DOHH2 (cell line): ENCODE data around the gene IER3.

Source experiments
- H3F3A ChIP-seq: fragments of 200-600 bp; sonication (generic), shearing (Covaris generic); 2 replicates; pipeline ENCODE4 v1.6.0; 2016; ENCODE audit warnings: antibody characterized with exemption, mild to moderate bottlenecking; ENCODE audit not compliant: control insufficient read depth, insufficient read depth
- H3K27ac ChIP-seq: fragments of 200-600 bp; sonication (generic); 2 replicates; pipeline ENCODE4 v1.5.1; 2014; ENCODE audit warnings: low read depth, mild to moderate bottlenecking, low read length, moderate library complexity
- H3K27me3 ChIP-seq: fragments of 200-600 bp; sonication (generic); 2 replicates; pipeline ENCODE4 v1.6.1; 2014; ENCODE audit warnings: mild to moderate bottlenecking, low read length, mixed read lengths; ENCODE audit not compliant: control insufficient read depth
- H3K36me3 ChIP-seq: fragments of 200-600 bp; sonication (generic); 2 replicates; pipeline ENCODE4 v1.6.1; 2014; ENCODE audit warnings: mild to moderate bottlenecking, low read length, moderate library complexity, mixed read lengths; ENCODE audit not compliant: control insufficient read depth
- H3K4me1 ChIP-seq: fragments of 200-600 bp; sonication (generic); 2 replicates; pipeline ENCODE4 v1.6.1; 2014; ENCODE audit warnings: mild to moderate bottlenecking, low read length, mixed read lengths; ENCODE audit not compliant: control insufficient read depth
- H3K4me2 ChIP-seq: fragments of 200-600 bp; sonication (generic); 2 replicates; pipeline ENCODE4 v1.6.0; 2014; ENCODE audit warnings: mild to moderate bottlenecking, low read length, moderate library complexity
- H3K4me3 ChIP-seq: fragments of 200-600 bp; sonication (generic); 2 replicates; pipeline ENCODE4 v1.5.1; 2014; ENCODE audit warnings: mild to moderate bottlenecking, low read length, mixed read lengths
- H3K79me2 ChIP-seq: fragments of 200-600 bp; sonication (generic); 2 replicates; pipeline ENCODE4 v1.6.1; 2014; ENCODE audit warnings: mild to moderate bottlenecking, low read length, mixed read lengths; ENCODE audit not compliant: control insufficient read depth
- H3K9me2 ChIP-seq: fragments of 200-600 bp; sonication (generic); replicated peaks from 2 replicates; pipeline ENCODE4 v1.6.1; 2014; ENCODE audit warnings: mild to moderate bottlenecking, low read length, mixed read lengths; ENCODE audit not compliant: control insufficient read depth
- H3K9me3 ChIP-seq: fragments of 200-600 bp; sonication (generic); 2 replicates; pipeline ENCODE4 v1.6.1; 2014; ENCODE audit warnings: antibody characterized with exemption, low read length, mixed read lengths; ENCODE audit not compliant: control insufficient read depth, insufficient read depth
- H4K20me1 ChIP-seq: fragments of 200-600 bp; sonication (generic); 2 replicates; pipeline ENCODE4 v1.6.0; 2014; ENCODE audit warnings: low read depth, mild to moderate bottlenecking, antibody characterized with exemption, low read length, moderate library complexity; ENCODE audit not compliant: control insufficient read depth, insufficient read depth
- CTCF ChIP-seq: fragments of 200-600 bp; sonication (generic); IDR thresholded peaks from one replicate; pipeline ENCODE4 v1.5.1; 2014; ENCODE audit warnings: antibody characterized with exemption, mild to moderate bottlenecking, low read depth, low read length; ENCODE audit not compliant: poor library complexity, severe bottlenecking
- EZH2phosphoT487 ChIP-seq: fragments of 200-600 bp; sonication (generic); IDR thresholded peaks from 2 replicates; pipeline ENCODE4 v1.6.1; 2017; ENCODE audit warnings: borderline replicate concordance, mild to moderate bottlenecking, antibody characterized with exemption, low read length, moderate library complexity, mixed read lengths

IER3 gene

DNA sequence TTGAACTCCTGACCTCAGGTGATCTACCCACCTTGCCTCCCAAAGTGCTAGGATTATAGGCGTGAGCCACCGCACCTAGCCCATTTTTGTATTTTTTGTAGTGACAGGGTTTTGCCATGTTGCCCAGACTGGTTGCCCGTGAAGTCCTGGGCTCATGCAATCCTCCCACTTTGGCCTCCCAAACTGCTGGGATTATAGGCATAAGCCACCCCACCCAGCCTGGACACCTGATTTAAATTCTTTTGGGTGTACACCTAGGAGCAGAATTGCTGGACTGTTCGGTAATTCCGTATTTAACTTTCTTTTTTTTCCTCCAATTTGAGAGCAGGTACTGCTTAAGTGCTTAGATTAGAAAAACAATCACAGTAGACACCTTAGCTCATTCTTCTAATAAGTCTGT, 47.9 kb downstream of the IER3 start:
- TF ChIP-seq CTCF (no peak), EZH2phosphoT487 (no peak)
- Histone ChIP-seq H3K4me3 (no peak overlapping the region), H3K4me2 (no peak overlapping the region), H3K4me1 (peaks cover 8% of the 10 kb centered on the region), H3K9me2 (no peaks in the 10 kb centered on the region), H3K36me3 (peaks cover 15% of the 10 kb centered on the region; the same call in 1 of the 2 replicates), H3F3A (peaks cover 3% of the 10 kb centered on the region), H3K27ac (no peak overlapping the region), H3K79me2 (no peaks in the 10 kb centered on the region), H4K20me1 (no peaks in the 10 kb centered on the region), H3K27me3 (no peaks in the 10 kb centered on the region), H3K9me3 (no peaks in the 10 kb centered on the region)
